CD14-positive monocyte (primary cell): ENCODE measurements around the gene ZDBF2. TPM values are rescaled to one million over a fixed set of nuclear protein-coding genes. Genes with fewer than 3 reads are reported as not detected.

Experiments
- DNase-seq, 3 donors: peaks; one replicate each; pipeline ENCODE4 v3.0.0-alpha.2; 2011 to 2022
- H2AFZ ChIP-seq: 2 replicates; pipeline ENCODE4 v1.6.0; 2012; ENCODE audit warnings: mild to moderate bottlenecking, low read depth, low read length, inconsistent platforms; ENCODE audit not compliant: insufficient read depth, poor library complexity, severe bottlenecking
- H3K27ac ChIP-seq, 2 donors: 1 replicate in 1 of 2; 2 replicates in 1 of 2; pipeline ENCODE4 v1.5.1; 2012 to 2013; ENCODE audit warnings: low read length in 2 of 2, control low read depth in 1 of 2, inconsistent platforms in 1 of 2, low read depth in 1 of 2, mild to moderate bottlenecking in 1 of 2
- H3K27me3 ChIP-seq, 2 donors: one replicate each; pipeline versions ENCODE4 v1.6.0 to v1.6.1; 2011 to 2013; ENCODE audit warnings: low read length in 2 of 2; ENCODE audit not compliant: control insufficient read depth in 2 of 2, insufficient read depth in 2 of 2
- H3K36me3 ChIP-seq, 2 donors: replicated peaks in 1 of 2; 1 replicate in 1 of 2; 2 replicates in 1 of 2; pipeline versions ENCODE4 v1.5.1 to v1.6.1; 2012 to 2013; ENCODE audit warnings: low read length in 2 of 2, control low read depth in 1 of 2, inconsistent platforms in 1 of 2, mild to moderate bottlenecking in 1 of 2; ENCODE audit not compliant: insufficient read depth in 2 of 2, control insufficient read depth in 1 of 2
- H3K4me1 ChIP-seq, 2 donors: 1 replicate in 1 of 2; 2 replicates in 1 of 2; pipeline versions ENCODE4 v1.5.1 to v1.6.1; 2012 to 2013; ENCODE audit warnings: low read length in 2 of 2, control low read depth in 1 of 2, inconsistent platforms in 1 of 2, mild to moderate bottlenecking in 1 of 2, moderate library complexity in 1 of 2; ENCODE audit not compliant: insufficient read depth in 2 of 2, control insufficient read depth in 1 of 2
- H3K4me2 ChIP-seq: replicated peaks from 2 replicates; pipeline ENCODE3; 2012; ENCODE audit warnings: low read length, moderate library complexity, mild to moderate bottlenecking; ENCODE audit not compliant: poor library complexity, severe bottlenecking; ENCODE audit errors: extremely low read depth
- H3K4me3 ChIP-seq, 3 experiments: fragments of 200-600 bp in 1 of 3; sonication (generic) in 1 of 3; replicated peaks in 1 of 3; 1 replicate in 2 of 3; 2 replicates in 1 of 3; pipeline ENCODE4 v1.5.1; 2011 to 2013; ENCODE audit warnings: low read length in 3 of 3, mild to moderate bottlenecking in 3 of 3, control low read depth in 2 of 3, low read depth in 2 of 3, inconsistent platforms in 1 of 3, moderate library complexity in 1 of 3
- H3K79me2 ChIP-seq: 2 replicates; pipeline ENCODE4 v1.6.0; 2012; ENCODE audit warnings: mild to moderate bottlenecking, control low read depth, inconsistent platforms, low read length, moderate library complexity; ENCODE audit not compliant: insufficient read depth
- H3K9ac ChIP-seq: 2 replicates; pipeline ENCODE4 v1.6.0; 2017; ENCODE audit warnings: low read length, mild to moderate bottlenecking; ENCODE audit not compliant: insufficient read depth, poor library complexity, severe bottlenecking
- H3K9me3 ChIP-seq, 2 donors: replicated peaks in 1 of 2; 1 replicate in 1 of 2; 2 replicates in 1 of 2; pipeline versions ENCODE4 v1.5.1 to v1.6.1; 2012 to 2013; ENCODE audit warnings: low read length in 2 of 2, control low read depth in 1 of 2; ENCODE audit not compliant: control insufficient read depth in 1 of 2, insufficient read depth in 1 of 2
- H4K20me1 ChIP-seq: 2 replicates; pipeline ENCODE4 v1.6.0; 2012; ENCODE audit warnings: mild to moderate bottlenecking, low read length, control low read depth, moderate library complexity; ENCODE audit not compliant: insufficient read depth
- H3K27ac Mint-ChIP-seq, 7 donors: one replicate each; pipeline ENCODE4 v1.8.0; 2020; ENCODE audit warnings: mild to moderate bottlenecking in 7 of 7, mixed read lengths in 7 of 7, moderate library complexity in 6 of 7, inconsistent platforms in 2 of 7
- H3K27me3 Mint-ChIP-seq, 3 donors: one replicate each; pipeline ENCODE4 v1.8.0; 2021 to 2022; ENCODE audit warnings: low read depth in 3 of 3, mild to moderate bottlenecking in 3 of 3, mixed read lengths in 3 of 3, moderate library complexity in 3 of 3, inconsistent platforms in 1 of 3
- H3K36me3 Mint-ChIP-seq, 2 donors: one replicate each; pipeline ENCODE4 v1.8.0; 2020; ENCODE audit warnings: mixed read lengths in 2 of 2, inconsistent platforms in 1 of 2, mild to moderate bottlenecking in 1 of 2
- H3K4me1 Mint-ChIP-seq: one replicate; pipeline ENCODE4 v1.8.0; 2020; ENCODE audit warnings: mild to moderate bottlenecking, mixed read lengths
- H3K4me3 Mint-ChIP-seq, 2 donors: one replicate each; pipeline ENCODE4 v1.8.0; 2020; ENCODE audit warnings: mild to moderate bottlenecking in 2 of 2, mixed read lengths in 2 of 2, moderate library complexity in 1 of 2
- H3K9me3 Mint-ChIP-seq, 7 donors: one replicate each; pipeline ENCODE4 v1.8.0; 2020 to 2022; ENCODE audit warnings: mixed read lengths in 7 of 7, mild to moderate bottlenecking in 6 of 7, moderate library complexity in 6 of 7, inconsistent platforms in 2 of 7
- WGBS: methylation state at CpG from one replicate; pipeline ENCODE4 v1.1.5; 2013; ENCODE audit warnings: missing lambda C conversion rate; ENCODE audit not compliant: insufficient coverage; 5-methylcytosine and 5-hydroxymethylcytosine counted together
- intact Hi-C, 2 donors: fragments of 100-400 bp; cut with micrococcal nuclease; formaldehyde crosslinking; loops; one replicate each; pipeline versions ENCODE4 v1.15.0 to v1.15.1; 2023
- polyA plus RNA-seq, 3 donors: library from polyadenylated mRNA; depleted of rRNA in 1 of 3; unstranded in 2 of 3; stranded (reverse) in 1 of 3; fragments of 300-500 nt in 2 of 3; fragments of >200 nt in 1 of 3; fragmentation: Illumina TruSeq in 2 of 3; gene quantifications; 1 replicate in 2 of 3; 2 replicates in 1 of 3; pipeline ENCODE4 v1.2.3, GENCODE V29; 2012 to 2021
- TF ChIP-seq, protein P1 (sequence below): fragments of 200-600 bp; IDR thresholded peaks from one replicate; pipeline ENCODE4 v1.8.0; 2022; ENCODE audit warnings: antibody characterized with exemption, mild to moderate bottlenecking

ZDBF2 gene
- polyA plus RNA-seq, 3 donors, result 0.16 to 0.18 TPM; not detected in 1

DNA sequence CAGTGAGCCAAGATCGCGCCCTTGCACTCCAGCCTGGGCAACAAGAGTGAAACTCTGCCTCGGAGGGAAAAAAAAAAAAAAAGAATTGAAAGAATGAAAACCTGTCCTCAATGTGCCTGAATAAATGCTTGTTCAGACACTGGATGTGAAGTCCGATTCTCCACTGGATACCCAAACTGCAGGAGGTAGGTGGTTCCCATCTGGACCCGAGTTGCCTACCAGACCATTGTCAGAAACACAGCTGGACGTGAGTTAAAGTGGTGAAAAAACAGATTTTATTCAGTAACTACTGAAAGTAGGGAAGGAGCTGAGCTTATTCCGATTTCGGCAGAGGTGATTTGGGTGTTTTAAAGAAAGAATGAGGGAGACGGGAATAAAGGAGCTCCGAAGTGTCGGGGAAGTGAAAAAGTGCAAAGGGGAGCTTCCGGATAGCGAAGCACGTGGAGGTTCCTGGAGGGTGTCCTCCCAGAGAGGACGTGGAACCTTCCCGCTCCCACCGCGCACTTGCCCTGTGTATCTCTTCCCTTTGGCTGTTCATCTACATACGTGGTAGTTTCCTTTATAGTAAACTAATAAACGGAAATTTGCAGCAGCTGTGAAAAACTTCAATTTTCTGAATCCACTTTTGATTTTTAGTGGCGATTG lies 10.4 kb upstream of the ZDBF2 start:
- H3K27me3 ChIP-seq, result peaks cover 87 to 100% of the 10 kb centered on the region in 2 donors
- H3K4me3 ChIP-seq, result no peak overlapping the region
- Mint-ChIP-seq H3K36me3 (no peaks in the 10 kb centered on the region), H3K27ac (no peak overlapping the region), H3K4me1 (peaks cover 10% of the 10 kb centered on the region), H3K4me3 (peak overlapping the region in 1 of 2 donors; percentile 73), H3K27me3 (peaks cover 81 to 97% (median 89%) of the 10 kb centered on the region in 3 donors), H3K9me3 (peaks cover 0 to 23% (median 6%) of the 10 kb centered on the region in 7 donors)
- DNase-seq, result no peak
- no peak overlapping the region for H2AFZ ChIP-seq
- H3K79me2 ChIP-seq, result no peaks in the 10 kb centered on the region
- intact Hi-C loops, result no loop called here
- TF ChIP-seq, protein P1, sequence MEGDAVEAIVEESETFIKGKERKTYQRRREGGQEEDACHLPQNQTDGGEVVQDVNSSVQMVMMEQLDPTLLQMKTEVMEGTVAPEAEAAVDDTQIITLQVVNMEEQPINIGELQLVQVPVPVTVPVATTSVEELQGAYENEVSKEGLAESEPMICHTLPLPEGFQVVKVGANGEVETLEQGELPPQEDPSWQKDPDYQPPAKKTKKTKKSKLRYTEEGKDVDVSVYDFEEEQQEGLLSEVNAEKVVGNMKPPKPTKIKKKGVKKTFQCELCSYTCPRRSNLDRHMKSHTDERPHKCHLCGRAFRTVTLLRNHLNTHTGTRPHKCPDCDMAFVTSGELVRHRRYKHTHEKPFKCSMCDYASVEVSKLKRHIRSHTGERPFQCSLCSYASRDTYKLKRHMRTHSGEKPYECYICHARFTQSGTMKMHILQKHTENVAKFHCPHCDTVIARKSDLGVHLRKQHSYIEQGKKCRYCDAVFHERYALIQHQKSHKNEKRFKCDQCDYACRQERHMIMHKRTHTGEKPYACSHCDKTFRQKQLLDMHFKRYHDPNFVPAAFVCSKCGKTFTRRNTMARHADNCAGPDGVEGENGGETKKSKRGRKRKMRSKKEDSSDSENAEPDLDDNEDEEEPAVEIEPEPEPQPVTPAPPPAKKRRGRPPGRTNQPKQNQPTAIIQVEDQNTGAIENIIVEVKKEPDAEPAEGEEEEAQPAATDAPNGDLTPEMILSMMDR, result no peak
- 54% methylated on average over 19 of the region's 21 CpGs for WGBS
- H3K4me1 ChIP-seq, result no peaks in the 10 kb centered on the region
- no peak overlapping the region for H3K4me2 ChIP-seq
- H3K9me3 ChIP-seq, result no peaks in the 10 kb centered on the region
- no peak overlapping the region for H3K27ac ChIP-seq
- H4K20me1 ChIP-seq, result no peaks in the 10 kb centered on the region
- H3K36me3 ChIP-seq, result no peaks in the 10 kb centered on the region
- no peak overlapping the region for H3K9ac ChIP-seq

DNA sequence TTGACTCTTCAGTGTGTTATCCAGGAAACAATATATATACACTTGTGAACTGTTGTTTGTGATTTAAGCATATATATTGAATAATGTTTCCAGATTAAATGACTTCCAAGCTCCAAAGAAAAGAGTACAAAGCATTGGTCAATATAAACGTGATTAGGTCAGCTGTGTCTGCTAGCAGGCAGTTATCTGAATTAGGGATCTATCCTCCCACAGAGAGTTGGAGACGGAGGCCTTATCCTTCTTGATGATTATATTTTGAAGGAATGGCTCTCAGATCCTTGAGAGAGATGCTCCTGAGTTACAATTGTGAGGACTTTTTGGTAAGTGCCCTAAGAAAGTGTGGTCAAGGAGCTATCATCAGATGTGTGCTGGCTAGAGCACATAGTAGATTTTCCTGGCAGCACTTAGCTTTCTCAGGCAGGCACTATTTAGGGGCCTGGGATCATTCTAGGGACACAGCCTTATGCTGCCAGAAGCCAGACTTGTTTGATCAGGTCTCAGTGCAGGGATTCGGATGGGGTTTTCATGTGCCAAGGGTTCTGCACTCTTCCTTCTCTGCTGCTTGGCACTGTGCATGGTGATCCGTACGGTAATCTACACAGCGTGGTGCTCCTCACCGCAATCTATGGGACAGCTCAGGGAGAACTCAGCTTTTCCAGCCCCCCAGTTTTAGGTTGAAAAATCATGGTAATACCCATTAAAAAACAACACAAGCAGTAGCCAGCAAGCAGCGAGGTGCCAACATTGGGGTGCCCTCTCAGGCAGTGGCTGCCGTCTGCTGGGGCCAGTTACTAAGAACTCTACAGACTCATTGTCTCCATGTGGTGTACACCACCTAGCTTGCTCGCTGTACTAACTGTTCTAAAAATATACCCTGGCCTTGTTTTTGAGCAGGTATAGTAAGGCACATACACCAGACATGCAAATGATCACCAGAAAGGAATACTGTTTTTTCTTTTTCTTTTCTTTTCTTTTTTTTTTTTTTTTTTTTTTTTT lies 8.0 kb upstream of the ZDBF2 start:
- Histone ChIP-seq H3K36me3 (no peaks in the 10 kb centered on the region), H3K27ac (no peak overlapping the region), H3K4me3 (no peak overlapping the region), H3K79me2 (no peaks in the 10 kb centered on the region), H3K27me3 (peaks cover 73 to 93% of the 10 kb centered on the region in 2 donors), H3K4me2 (no peak overlapping the region), H2AFZ (no peak overlapping the region), H3K9ac (no peak overlapping the region), H4K20me1 (no peaks in the 10 kb centered on the region), H3K9me3 (no peaks in the 10 kb centered on the region), H3K4me1 (no peaks in the 10 kb centered on the region)
- Mint-ChIP-seq H3K9me3 (peaks cover 0 to 17% (median 6%) of the 10 kb centered on the region in 7 donors), H3K36me3 (no peaks in the 10 kb centered on the region), H3K27me3 (peaks cover 78 to 95% (median 87%) of the 10 kb centered on the region in 3 donors), H3K4me1 (peaks cover 7% of the 10 kb centered on the region), H3K27ac (no peak overlapping the region), H3K4me3 (peak overlapping the region in 1 of 2 donors; percentile 54)
- DNase-seq, result no peak
- TF ChIP-seq, protein P1, result no peak
- intact Hi-C loops, result no loop called here
- WGBS, result 52% methylated on average over 6 of the region's 10 CpGs
